Gastroesophageal sphincter (tissue), 4 donors: ENCODE results near the gene SERPINB10. TPM values are rescaled to one million over a fixed set of nuclear protein-coding genes. Genes with fewer than 3 reads are reported as not detected.

Experiments used
- ATAC-seq: fragments of 150-250 bp; one replicate; pipeline ENCODE4 v1.9.1; 2016; ENCODE audit warnings: mild to moderate bottlenecking, moderate library complexity
- H3K27ac ChIP-seq, 4 donors: fragments of 200-600 bp; sonication (generic) in 3 of 4; 1 replicate in 3 of 4; 2 replicates in 1 of 4; pipeline ENCODE4 v1.5.1; 2016 to 2019
- H3K27me3 ChIP-seq: fragments of 200-600 bp; sonication (generic); one replicate; pipeline ENCODE4 v1.5.1; 2019
- H3K36me3 ChIP-seq, 2 donors: fragments of 200-600 bp; sonication (generic); one replicate each; pipeline ENCODE4 v1.5.1; 2019; ENCODE audit warnings: control low read depth in 1 of 2
- H3K4me1 ChIP-seq, 3 donors: fragments of 200-600 bp; sonication (generic); 1 replicate in 2 of 3; 2 replicates in 1 of 3; pipeline ENCODE4 v1.5.1; 2016 to 2019; ENCODE audit warnings: control low read depth in 2 of 3
- H3K4me3 ChIP-seq, 2 donors: fragments of 200-600 bp; sonication (generic); one replicate each; pipeline ENCODE4 v1.5.1; 2019; ENCODE audit warnings: mild to moderate bottlenecking in 1 of 2, moderate library complexity in 1 of 2
- H3K9me3 ChIP-seq, 3 donors: fragments of 200-600 bp; sonication (generic); one replicate each; pipeline ENCODE4 v1.5.1; 2017 to 2019; ENCODE audit warnings: control low read depth in 2 of 3
- CTCF ChIP-seq, 4 experiments: fragments of 200-600 bp in 2 of 4; fragments of 450-650 bp in 2 of 4; sonication (generic) in 1 of 4; IDR thresholded peaks; one replicate each; pipeline ENCODE4 v1.5.1; 2017 to 2019; ENCODE audit warnings: antibody characterized with exemption in 4 of 4, mild to moderate bottlenecking in 2 of 4, moderate library complexity in 2 of 4
- EP300 ChIP-seq: sonication (generic); formaldehyde crosslinking; IDR thresholded peaks from one replicate; pipeline ENCODE4 v1.6.1; 2017; ENCODE audit warnings: antibody characterized with exemption, mild to moderate bottlenecking
- POLR2A ChIP-seq, 2 donors: fragments of 450-650 bp; IDR thresholded peaks; one replicate each; pipeline ENCODE4 v1.6.1; 2017; ENCODE audit warnings: antibody characterized with exemption in 2 of 2, mild to moderate bottlenecking in 2 of 2, moderate library complexity in 1 of 2
- POLR2AphosphoS5 ChIP-seq: sonication (generic); formaldehyde crosslinking; IDR thresholded peaks from one replicate; pipeline ENCODE4 v1.6.1; 2017; ENCODE audit warnings: antibody characterized with exemption
- WGBS, 2 donors: methylation state at CpG; one replicate each; pipeline ENCODE4 v1.1.5; 2018; ENCODE audit warnings: low coverage in 1 of 2; 5-methylcytosine and 5-hydroxymethylcytosine counted together
- total RNA-seq, 4 donors: library from RNA; depleted of rRNA; stranded (reverse); fragments of >200 nt; gene quantifications; one replicate each; pipeline ENCODE4 v1.1.0, GENCODE V29; 2016

The SERPINB10 gene
- total RNA-seq, 4 donors from 2014 or later = 2.0 TPM; not detected in 3

- Histone ChIP-seq H3K4me3 (no peak overlapping the region), H3K36me3 (no peaks in the 10 kb centered on the region), H3K27ac (no peak overlapping the region), H3K9me3 (no peaks in the 10 kb centered on the region), H3K27me3 (peaks cover 34% of the 10 kb centered on the region), H3K4me1 (no peaks in the 10 kb centered on the region)
- 36 to 61% methylated on average over 2 to 5 of the region's 5 CpGs for WGBS, 2 donors
- no peak for ATAC-seq
- TF ChIP-seq CTCF (IDR thresholded peaks at IDR 0.05) = no peak
- TF ChIP-seq POLR2A (IDR thresholded peaks at IDR 0.05) = no peak
Observed at GRCh38 chr18:63961435-63961980, 53.8 kb downstream of the SERPINB10 start.

GRCh38 chr18:63962137-63962536, 54.4 kb downstream of the SERPINB10 start:
- ATAC-seq = no peak
- Histone ChIP-seq H3K27me3 (peaks cover 31% of the 10 kb centered on the region), H3K9me3 (no peaks in the 10 kb centered on the region), H3K4me1 (no peaks in the 10 kb centered on the region), H3K27ac (no peak overlapping the region), H3K36me3 (no peaks in the 10 kb centered on the region), H3K4me3 (no peak overlapping the region)
- 29% methylated on average over 1 of the region's 1 CpG; no CpG with 5 or more reads in 1 of the 2 donors for WGBS, 2 donors
- no peak for TF ChIP-seq POLR2AphosphoS5
- no peak for TF ChIP-seq EP300
- no peak for TF ChIP-seq POLR2A (IDR thresholded peaks at IDR 0.05)
- no peak for TF ChIP-seq CTCF (IDR thresholded peaks at IDR 0.05)

GRCh38 chr18:63963615-63964256, 56.0 kb downstream of the SERPINB10 start:
- no peaks in the 10 kb centered on the region for H3K36me3 ChIP-seq
- peak; percentile 65 for ATAC-seq
- WGBS, 2 donors = 50 to 67% methylated on average over 1 of the region's 1 CpG
- H3K4me1 ChIP-seq = no peaks in the 10 kb centered on the region
- H3K9me3 ChIP-seq = no peaks in the 10 kb centered on the region
- H3K27me3 ChIP-seq = peaks cover 29% of the 10 kb centered on the region
- no peak overlapping the region for H3K27ac ChIP-seq
- no peak overlapping the region for H3K4me3 ChIP-seq
- no peak for TF ChIP-seq EP300
- TF ChIP-seq POLR2A (IDR thresholded peaks at IDR 0.05) = no peak
- TF ChIP-seq POLR2AphosphoS5 = no peak
- TF ChIP-seq CTCF (IDR thresholded peaks at IDR 0.05) = peak; percentile 62 to 84 (median 72)

GRCh38 chr18:63964908-63965307, 57.1 kb downstream of the SERPINB10 start:
- H3K36me3 ChIP-seq = no peaks in the 10 kb centered on the region
- H3K4me3 ChIP-seq = no peak overlapping the region
- H3K9me3 ChIP-seq = no peaks in the 10 kb centered on the region
- H3K4me1 ChIP-seq = peaks cover 0 to 8% (median 4%) of the 10 kb centered on the region in 3 donors
- H3K27me3 ChIP-seq = peaks cover 19% of the 10 kb centered on the region
- no peak overlapping the region for H3K27ac ChIP-seq
- TF ChIP-seq POLR2AphosphoS5 = no peak
- TF ChIP-seq POLR2A (IDR thresholded peaks at IDR 0.05) = no peak
- TF ChIP-seq CTCF (IDR thresholded peaks at IDR 0.05) = no peak
- TF ChIP-seq EP300 = no peak
- ATAC-seq = no peak

GRCh38 chr18:63965716-63966330, 58.1 kb downstream of the SERPINB10 start:
- ATAC-seq = no peak
- H3K4me3 ChIP-seq = no peak overlapping the region
- peaks cover 0 to 10% (median 4%) of the 10 kb centered on the region in 3 donors for H3K4me1 ChIP-seq
- TF ChIP-seq CTCF (IDR thresholded peaks at IDR 0.05) = no peak
- TF ChIP-seq POLR2A (IDR thresholded peaks at IDR 0.05) = no peak
- TF ChIP-seq POLR2AphosphoS5 = no peak
- TF ChIP-seq EP300 = no peak
- H3K36me3 ChIP-seq = no peaks in the 10 kb centered on the region
- peaks cover 19% of the 10 kb centered on the region for H3K27me3 ChIP-seq
- no peak overlapping the region for H3K27ac ChIP-seq
- H3K9me3 ChIP-seq = no peaks in the 10 kb centered on the region
- WGBS, 2 donors = 81 to 83% methylated on average over 5 of the region's 5 CpGs
